GM08714 (cell line): ENCODE results near the gene NPS.

Experiments used
- H3K4me3 ChIP-seq: fragments of 200-500 bp; sonication (Bioruptor generic); 2 replicates; pipeline ENCODE4 v1.5.1; 2014; ENCODE audit warnings: mild to moderate bottlenecking, low read length, inconsistent platforms
- ZNF274 ChIP-seq: IDR thresholded peaks from 2 replicates; pipeline ENCODE4 v1.6.1; 2012; ENCODE audit warnings: mild to moderate bottlenecking, low read depth, low read length

NPS gene

GRCh38 chr10:127576051-127576450 lies 26.9 kb downstream of the NPS start:
- no peak overlapping the region for H3K4me3 ChIP-seq
- no peak for TF ChIP-seq ZNF274

- no peak for TF ChIP-seq ZNF274
- no peak overlapping the region for H3K4me3 ChIP-seq
Observed at GRCh38 chr10:127576740-127577161, 27.6 kb downstream of the NPS start.

DNA sequence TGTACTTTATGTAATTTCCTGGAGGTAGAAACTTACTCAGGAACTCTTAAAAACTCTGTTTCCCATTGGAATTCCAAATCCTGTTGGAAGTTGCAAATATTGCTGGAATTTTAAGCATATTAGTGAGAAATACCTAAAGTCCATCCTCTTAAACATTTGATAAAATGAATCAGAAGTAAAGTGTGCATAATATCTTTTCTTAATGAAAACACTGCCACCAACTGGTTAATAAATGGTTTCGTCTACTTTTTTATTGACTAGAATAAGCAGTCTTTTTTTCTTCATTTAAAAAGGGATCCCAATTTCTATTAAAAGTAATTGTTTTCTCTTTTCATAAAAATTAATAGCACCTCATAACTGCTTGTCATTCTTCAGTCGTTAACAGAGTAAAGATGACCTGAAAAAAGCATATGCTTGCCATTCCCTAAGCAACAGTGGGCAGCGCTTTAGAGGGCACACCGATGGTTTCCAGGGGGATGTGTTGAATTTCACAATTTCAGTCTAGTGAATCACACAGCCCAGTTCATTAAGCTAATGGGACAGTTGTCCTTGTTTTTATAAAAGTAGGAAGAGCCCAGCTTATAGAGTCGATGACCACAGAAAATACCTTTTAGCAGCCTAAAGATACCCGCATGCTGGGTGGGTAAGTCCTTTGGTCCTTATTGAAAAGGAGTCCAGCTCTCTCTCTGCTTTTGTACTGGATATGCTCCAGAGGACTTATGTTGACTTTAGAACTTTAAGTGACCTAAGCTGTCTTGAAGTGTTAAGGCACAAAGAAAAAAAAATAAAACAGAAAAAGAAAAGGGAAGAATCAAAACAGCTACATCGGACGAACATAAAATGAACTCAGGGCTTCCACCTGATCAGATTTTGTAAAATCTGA lies 28.5 kb downstream of the NPS start:
- H3K4me3 ChIP-seq, result no peak overlapping the region
- no peak for TF ChIP-seq ZNF274

DNA sequence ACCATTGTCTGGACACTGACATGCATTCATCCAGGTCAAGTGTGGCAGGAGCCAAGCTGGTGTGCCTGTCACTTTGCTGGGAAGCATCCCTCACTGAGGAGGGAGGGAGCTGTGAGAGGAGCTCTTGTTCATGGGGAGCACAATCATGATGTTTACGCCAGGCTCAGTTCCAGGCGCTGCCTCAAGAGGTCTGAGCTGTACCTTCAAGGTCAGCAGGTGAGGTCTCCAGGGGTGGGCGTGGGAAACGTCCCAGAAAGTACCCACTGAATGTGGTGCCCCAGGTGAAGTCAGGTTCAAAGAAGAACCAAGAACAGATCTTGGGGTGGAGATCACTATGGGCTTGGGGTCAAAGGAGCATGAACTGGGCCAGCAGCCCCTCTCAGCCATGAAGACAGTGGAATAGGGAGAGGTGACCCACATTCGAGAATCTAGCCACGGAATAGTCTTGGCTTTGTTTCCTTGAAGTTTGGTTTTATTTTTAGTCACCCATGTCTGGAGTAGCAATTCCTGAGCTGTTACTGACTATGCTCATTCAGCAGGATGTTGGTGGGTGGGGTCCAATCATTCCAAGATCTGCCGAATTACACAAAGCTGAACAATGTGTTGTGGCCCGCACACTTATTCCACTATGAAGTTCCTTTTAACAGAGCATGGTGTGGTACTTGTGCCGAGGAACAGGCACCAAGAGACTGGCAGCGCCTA lies 29.3 kb downstream of the NPS start:
- no peak overlapping the region for H3K4me3 ChIP-seq
- TF ChIP-seq ZNF274, result no peak

DNA sequence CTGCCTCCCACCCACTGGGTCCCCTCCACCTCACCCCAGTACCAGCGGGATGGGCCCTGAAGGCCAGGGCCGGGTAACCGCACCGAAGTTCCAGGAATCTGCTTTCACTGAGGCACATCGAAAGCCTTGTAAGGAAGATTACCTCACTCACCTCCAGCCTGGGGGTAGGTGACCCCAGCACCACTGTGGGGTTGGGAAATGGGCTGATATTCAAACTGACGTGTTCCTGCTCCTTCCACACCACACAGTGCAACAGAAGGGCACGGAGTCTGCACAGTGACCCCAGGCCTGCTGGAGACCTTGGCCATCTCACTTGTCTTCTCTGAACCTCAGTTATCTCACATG lies 29.8 kb downstream of the NPS start:
- no peak overlapping the region for H3K4me3 ChIP-seq
- TF ChIP-seq ZNF274, result no peak

GRCh38 chr10:127579640-127580039 lies 30.5 kb downstream of the NPS start:
- TF ChIP-seq ZNF274, result no peak
- H3K4me3 ChIP-seq, result no peak overlapping the region

- H3K4me3 ChIP-seq, result no peak overlapping the region
- TF ChIP-seq ZNF274, result no peak
Observed at GRCh38 chr10:127580822-127581221, 31.7 kb downstream of the NPS start.

GRCh38 chr10:127585519-127586023 lies 36.5 kb downstream of the NPS start:
- no peak for TF ChIP-seq ZNF274
- H3K4me3 ChIP-seq, result no peak overlapping the region

GRCh38 chr10:127587668-127588365 lies 38.7 kb downstream of the NPS start:
- H3K4me3 ChIP-seq, result no peak overlapping the region
- no peak for TF ChIP-seq ZNF274

DNA sequence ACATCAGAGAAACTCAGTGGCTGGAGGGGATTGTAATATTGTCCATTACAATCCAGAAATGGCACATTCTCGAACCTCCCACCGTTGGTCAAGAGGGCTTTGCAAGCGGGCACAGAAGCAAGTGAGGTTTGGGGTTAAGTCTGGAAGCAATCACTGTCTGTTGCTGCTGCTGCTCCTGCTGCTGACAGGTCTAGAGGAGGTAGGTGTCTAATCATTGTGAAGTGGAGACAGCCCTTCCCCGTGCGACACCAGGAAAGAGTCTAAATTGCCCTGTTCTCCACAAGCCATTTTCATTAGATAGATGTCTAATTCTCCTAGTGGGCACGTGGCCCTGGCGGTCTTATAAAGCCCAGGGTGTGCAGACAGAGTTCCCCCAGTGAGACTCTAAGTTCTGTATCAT lies 43.5 kb downstream of the NPS start:
- H3K4me3 ChIP-seq, result no peak overlapping the region
- TF ChIP-seq ZNF274, result no peak

- no peak for TF ChIP-seq ZNF274
- H3K4me3 ChIP-seq, result no peak overlapping the region
Observed at GRCh38 chr10:127600479-127600878, 51.4 kb downstream of the NPS start.
